ENCODE results near the gene LRMDA. TPM values are rescaled to one million over a fixed set of nuclear protein-coding genes. Genes with fewer than 3 reads are reported as not detected.

The LRMDA gene
- total and polyA plus RNA-seq, 2 of the 13 experiments (the other 11 are each of a cell fraction or from before 2014, with no cell fraction given), result 13.4 to 22.0 TPM

DNA sequence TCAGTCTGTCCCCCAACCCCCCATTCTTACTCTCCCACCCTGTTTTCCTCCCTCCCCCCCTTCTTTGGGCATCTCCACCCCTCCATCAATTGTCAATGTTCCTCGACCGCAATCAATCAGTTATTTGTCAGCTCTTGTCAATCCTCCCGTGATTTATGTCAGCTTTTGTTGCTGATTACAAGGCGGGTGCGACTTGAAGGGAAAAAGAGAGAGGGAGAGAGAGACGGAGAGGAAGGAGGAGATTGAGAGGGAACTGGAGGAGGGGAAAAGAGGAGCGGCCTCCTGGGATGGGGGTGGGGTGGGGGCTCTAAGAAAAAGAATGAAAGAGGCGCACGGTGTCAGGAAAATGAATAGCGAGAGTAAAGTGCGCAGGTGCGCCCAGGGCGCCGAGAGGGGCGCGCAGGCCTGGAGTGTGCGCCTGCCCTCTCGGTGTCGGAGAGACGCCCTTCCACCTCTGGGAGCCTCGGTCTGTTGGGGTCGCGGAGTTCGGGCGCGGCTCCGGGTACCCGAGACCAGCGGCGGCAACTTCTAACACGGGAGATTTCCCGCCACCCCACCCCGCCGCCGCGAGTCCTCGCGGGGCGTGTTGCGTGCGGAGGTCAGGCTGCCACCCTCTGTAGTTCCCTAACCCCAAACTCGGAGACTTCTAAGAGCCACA is 28.8 kb upstream of the LRMDA start:
- peaks cover 54% of the 10 kb centered on the region for H3K79me2 ChIP-seq (ENCODE audit: insufficient read depth, low read length)
- H4K20me1 ChIP-seq (ENCODE audit: insufficient read depth, low read length), result peaks cover 26% of the 10 kb centered on the region; the same call in 1 of the 2 replicates
- in situ Hi-C loops (cut with HindIII; ENCODE audit: extremely low pct_ligation_motif_present, low pct_unique_long_range_greater_than_20kb), result loop anchor here (5.0 kb wide), 1 partner anchor 370 kb away; no protein-coding TSS in a partner anchor
- H3K27ac ChIP-seq (ENCODE audit: extremely low read length, insufficient read depth, low read length), result peak overlapping the region; percentile 97
- H3K4me3 ChIP-seq (replicated peaks in 1 of 3; ENCODE audit: insufficient read depth in 1 of 3, low read depth in 2 of 3, low read length in 3 of 3), result peak overlapping the region; percentile 77 to 100 (median 95)
- intact Hi-C loops (cut with micrococcal nuclease; ENCODE audit: unreplicated experiment), result loop anchor here (2.0 to 10.0 kb wide), 5 partner anchors 95 to 900 kb away; no protein-coding TSS in a partner anchor
- CTCF ChIA-PET (ENCODE audit: low intra/inter-chr PET ratio, low total read pairs), result interaction anchor here (1.3 kb wide), 1 partner anchor 508 kb away, joined by 3 read pairs; no protein-coding TSS in a partner anchor
- H2AFZ ChIP-seq (ENCODE audit: low read length), result no peak overlapping the region
- no peaks in the 10 kb centered on the region for H3K9me3 ChIP-seq (ENCODE audit: low read length)
- ATAC-seq, result peak; percentile 58
- no peak for FAIRE-seq
- H3K4me1 ChIP-seq (ENCODE audit: insufficient read depth, low read length), result peaks cover 25% of the 10 kb centered on the region
- under 1% methylated on average over 25 of the region's 42 CpGs for WGBS (ENCODE audit: low lambda C conversion rate)
- H3K27me3 ChIP-seq (ENCODE audit: control insufficient read depth in 1 of 2, insufficient read depth in 2 of 2, low read length in 2 of 2), result no peaks in the 10 kb centered on the region; a peak in 1 of 5 replicates
- POLR2A ChIA-PET, result interaction anchor here (0.7 to 8.4 kb wide), 36 partner anchors 9 to 901 kb away, joined by 3 to 219 read pairs (median 5); partner anchors contain the start of gene LRMDA
- no peak for DNase-seq (ENCODE audit: low spot score)
- peaks cover 5 to 21% of the 10 kb centered on the region in 2 experiments; a peak in 2 of 5 replicates for H3K36me3 ChIP-seq (replicated peaks in 1 of 2; ENCODE audit: control insufficient read depth in 1 of 2, insufficient read depth in 2 of 2, low read length in 2 of 2)
- peak overlapping the region; percentile 99 for H3K4me2 ChIP-seq (ENCODE audit: low read depth, low read length)
- no TSS peak for BruUV-seq (replicated peaks)
- peak overlapping the region; percentile 93 for H3K9ac ChIP-seq (ENCODE audit: insufficient read depth, low read depth, low read length)
- no peak for TF ChIP-seq ZNF572 (CRISPR knock-in tag; IDR thresholded peaks at IDR 0.05)
- TF ChIP-seq ZKSCAN8 (CRISPR knock-in tag; IDR thresholded peaks at IDR 0.05; ENCODE audit: borderline replicate concordance), result no peak
- TF ChIP-seq TFAP4 (IDR thresholded peaks at IDR 0.05; ENCODE audit: borderline replicate concordance, low read depth), result no peak
- no peak for TF ChIP-seq ZNF101 (CRISPR knock-in tag; IDR thresholded peaks at IDR 0.05; ENCODE audit: borderline replicate concordance, low read depth)
- TF ChIP-seq FUBP1 (CRISPR knock-in tag; IDR thresholded peaks at IDR 0.05; ENCODE audit: borderline replicate concordance), result no peak
- TF ChIP-seq SATB2 (CRISPR knock-in tag; IDR thresholded peaks at IDR 0.05), result no peak
- TF ChIP-seq, protein P1, sequence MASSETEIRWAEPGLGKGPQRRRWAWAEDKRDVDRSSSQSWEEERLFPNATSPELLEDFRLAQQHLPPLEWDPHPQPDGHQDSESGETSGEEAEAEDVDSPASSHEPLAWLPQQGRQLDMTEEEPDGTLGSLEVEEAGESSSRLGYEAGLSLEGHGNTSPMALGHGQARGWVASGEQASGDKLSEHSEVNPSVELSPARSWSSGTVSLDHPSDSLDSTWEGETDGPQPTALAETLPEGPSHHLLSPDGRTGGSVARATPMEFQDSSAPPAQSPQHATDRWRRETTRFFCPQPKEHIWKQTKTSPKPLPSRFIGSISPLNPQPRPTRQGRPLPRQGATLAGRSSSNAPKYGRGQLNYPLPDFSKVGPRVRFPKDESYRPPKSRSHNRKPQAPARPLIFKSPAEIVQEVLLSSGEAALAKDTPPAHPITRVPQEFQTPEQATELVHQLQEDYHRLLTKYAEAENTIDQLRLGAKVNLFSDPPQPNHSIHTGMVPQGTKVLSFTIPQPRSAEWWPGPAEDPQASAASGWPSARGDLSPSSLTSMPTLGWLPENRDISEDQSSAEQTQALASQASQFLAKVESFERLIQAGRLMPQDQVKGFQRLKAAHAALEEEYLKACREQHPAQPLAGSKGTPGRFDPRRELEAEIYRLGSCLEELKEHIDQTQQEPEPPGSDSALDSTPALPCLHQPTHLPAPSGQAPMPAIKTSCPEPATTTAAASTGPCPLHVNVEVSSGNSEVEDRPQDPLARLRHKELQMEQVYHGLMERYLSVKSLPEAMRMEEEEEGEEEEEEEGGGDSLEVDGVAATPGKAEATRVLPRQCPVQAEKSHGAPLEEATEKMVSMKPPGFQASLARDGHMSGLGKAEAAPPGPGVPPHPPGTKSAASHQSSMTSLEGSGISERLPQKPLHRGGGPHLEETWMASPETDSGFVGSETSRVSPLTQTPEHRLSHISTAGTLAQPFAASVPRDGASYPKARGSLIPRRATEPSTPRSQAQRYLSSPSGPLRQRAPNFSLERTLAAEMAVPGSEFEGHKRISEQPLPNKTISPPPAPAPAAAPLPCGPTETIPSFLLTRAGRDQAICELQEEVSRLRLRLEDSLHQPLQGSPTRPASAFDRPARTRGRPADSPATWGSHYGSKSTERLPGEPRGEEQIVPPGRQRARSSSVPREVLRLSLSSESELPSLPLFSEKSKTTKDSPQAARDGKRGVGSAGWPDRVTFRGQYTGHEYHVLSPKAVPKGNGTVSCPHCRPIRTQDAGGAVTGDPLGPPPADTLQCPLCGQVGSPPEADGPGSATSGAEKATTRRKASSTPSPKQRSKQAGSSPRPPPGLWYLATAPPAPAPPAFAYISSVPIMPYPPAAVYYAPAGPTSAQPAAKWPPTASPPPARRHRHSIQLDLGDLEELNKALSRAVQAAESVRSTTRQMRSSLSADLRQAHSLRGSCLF (CRISPR knock-in tag; IDR thresholded peaks at IDR 0.05; ENCODE audit: borderline replicate concordance), result no peak

All from HepG2 (cell line).